Lower leg skin (tissue), 4 donors: ENCODE results near the gene C11orf58. TPM values are rescaled to one million over a fixed set of nuclear protein-coding genes. Genes with fewer than 3 reads are reported as not detected.

Experiments used
- DNase-seq, 2 donors: peaks; one replicate each; pipeline ENCODE4 v3.0.0-alpha.2; 2019; ENCODE audit warnings: low spot score in 2 of 2
- H3K4me3 ChIP-seq: fragments of 200-600 bp; sonication (generic); 2 replicates; pipeline ENCODE4 v1.5.1; 2017; ENCODE audit warnings: mild to moderate bottlenecking, low read depth; ENCODE audit not compliant: poor library complexity, severe bottlenecking
- CTCF ChIP-seq, 3 donors: fragments of 450-650 bp; IDR thresholded peaks; one replicate each; pipeline ENCODE4 v1.5.1; 2016; ENCODE audit warnings: antibody characterized with exemption in 3 of 3, mild to moderate bottlenecking in 3 of 3, moderate library complexity in 2 of 3
- POLR2A ChIP-seq, 2 donors: fragments of 450-650 bp; IDR thresholded peaks; one replicate each; pipeline ENCODE4 v1.6.1; 2016 to 2017; ENCODE audit warnings: antibody characterized with exemption in 2 of 2, mild to moderate bottlenecking in 1 of 2, moderate library complexity in 1 of 2
- WGBS, 2 donors: methylation state at CpG; one replicate each; pipeline ENCODE4 v1.1.5; 2018; 5-methylcytosine and 5-hydroxymethylcytosine counted together
- intact Hi-C: fragments of 100-400 bp; cut with DNase I; formaldehyde crosslinking; loops from one replicate; pipeline ENCODE4 v1.15.0; 2023; ENCODE audit warnings: low total_unique reads
- total RNA-seq, 4 donors: library from RNA; depleted of rRNA; stranded (reverse); fragments of >200 nt; gene quantifications; one replicate each; pipeline ENCODE4 v1.1.0, GENCODE V29; 2016

C11orf58 gene
- total RNA-seq, 4 donors from 2014 or later, result 109 to 168 (median 154) TPM

DNA sequence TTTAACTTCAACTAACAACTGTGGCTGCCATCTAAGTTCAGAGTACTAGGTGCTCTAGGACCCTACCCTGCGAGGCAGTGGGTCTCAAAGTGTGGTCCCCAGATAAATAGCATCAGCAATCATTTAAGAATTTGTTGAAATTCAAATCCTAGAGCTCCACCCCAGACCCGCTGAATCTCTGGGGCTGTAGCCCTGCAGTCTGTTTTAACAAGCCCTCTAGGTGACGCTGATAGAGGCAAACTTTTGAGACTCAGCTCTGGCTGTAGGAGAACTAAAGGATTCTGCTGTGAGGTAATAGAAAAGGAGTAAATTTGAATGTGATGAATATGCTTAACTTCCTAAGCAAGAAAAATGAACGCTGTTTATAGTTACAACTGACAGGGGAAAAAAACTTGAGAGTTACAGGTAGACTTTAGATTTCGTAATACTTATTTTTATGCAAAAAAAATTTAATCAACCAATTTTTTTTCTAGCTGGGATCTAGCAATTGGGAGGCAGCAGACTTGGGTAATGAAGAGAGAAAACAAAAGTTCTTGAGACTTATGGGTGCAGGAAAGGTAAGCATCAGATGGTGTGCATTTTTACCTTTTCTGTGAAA, 5.8 kb downstream of the C11orf58 start:
- intact Hi-C loops, result no loop called here
- TF ChIP-seq CTCF (IDR thresholded peaks at IDR 0.05) (no peak), POLR2A (IDR thresholded peaks at IDR 0.05) (no peak)
- 88 to 89% methylated on average over 5 of the region's 5 CpGs for WGBS, 2 donors
- no peak overlapping the region for H3K4me3 ChIP-seq
- DNase-seq, result no peak

GRCh38 chr11:16745950-16746605, 7.6 kb downstream of the C11orf58 start:
- WGBS, 2 donors, result 91 to 94% methylated on average over 2 of the region's 2 CpGs
- TF ChIP-seq CTCF (IDR thresholded peaks at IDR 0.05) (no peak), POLR2A (IDR thresholded peaks at IDR 0.05) (no peak)
- DNase-seq, result no peak
- intact Hi-C loops, result no loop called here
- no peak overlapping the region for H3K4me3 ChIP-seq

GRCh38 chr11:16749092-16749491, 10.6 kb downstream of the C11orf58 start:
- DNase-seq, result no peak
- intact Hi-C loops, result no loop called here
- H3K4me3 ChIP-seq, result no peak overlapping the region
- WGBS, 2 donors, result 96 to 97% methylated on average over 1 of the region's 1 CpG
- TF ChIP-seq CTCF (IDR thresholded peaks at IDR 0.05) (no peak), POLR2A (IDR thresholded peaks at IDR 0.05) (no peak)

DNA sequence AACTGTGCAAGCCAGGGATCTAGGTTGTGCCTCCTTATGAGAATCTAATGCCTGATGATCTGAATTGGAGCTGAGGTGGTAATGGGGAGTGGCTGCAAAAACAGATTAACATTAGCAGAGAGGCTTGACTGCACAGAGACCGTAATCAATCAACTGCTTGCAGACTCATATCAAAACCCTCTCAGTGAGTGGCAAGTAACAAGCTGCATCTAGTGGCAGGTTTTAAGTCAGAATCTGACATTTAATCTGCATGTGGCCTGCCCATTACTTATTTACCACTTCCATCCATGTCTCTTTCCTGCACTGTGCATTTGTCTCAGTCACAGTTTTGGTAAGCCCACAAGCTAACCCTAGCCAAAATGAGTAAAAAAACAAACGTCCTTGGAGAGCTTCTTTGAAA, 11.2 kb downstream of the C11orf58 start:
- H3K4me3 ChIP-seq, result no peak overlapping the region
- TF ChIP-seq CTCF (IDR thresholded peaks at IDR 0.05), result no peak
- no peak for TF ChIP-seq POLR2A (IDR thresholded peaks at IDR 0.05)
- intact Hi-C loops, result no loop called here
- WGBS, 2 donors, result 60 to 63% methylated on average over 2 of the region's 2 CpGs
- DNase-seq, result no peak

DNA sequence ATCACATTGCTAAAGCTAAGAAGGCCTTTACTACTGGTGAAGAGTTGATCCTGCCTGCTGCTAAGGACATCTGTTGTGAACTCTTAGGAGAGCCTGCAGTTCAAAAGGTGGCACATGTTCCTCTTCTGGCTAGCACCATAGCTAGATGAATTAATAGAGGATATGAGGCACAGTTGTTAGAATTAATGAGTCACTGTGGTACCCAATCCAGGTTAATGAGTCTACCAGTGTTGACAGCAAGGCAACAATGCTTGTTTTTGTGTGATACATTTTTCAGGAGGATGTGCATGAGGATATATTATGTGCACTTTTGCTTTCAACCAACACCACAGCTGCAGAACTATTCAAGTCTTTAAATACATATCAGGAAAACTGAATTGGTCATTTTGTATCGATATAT, 12.0 kb downstream of the C11orf58 start:
- 96 to 100% methylated on average over 1 of the region's 1 CpG for WGBS, 2 donors
- no peak overlapping the region for H3K4me3 ChIP-seq
- no peak for TF ChIP-seq CTCF (IDR thresholded peaks at IDR 0.05)
- no peak for TF ChIP-seq POLR2A (IDR thresholded peaks at IDR 0.05)
- intact Hi-C loops, result no loop called here
- no peak for DNase-seq
